WTC11 (cell line): ENCODE data around the gene SRGAP1. TPM values are rescaled to one million over a fixed set of nuclear protein-coding genes. Genes with fewer than 3 reads are reported as not detected.

ENCODE experiments used
- ATAC-seq: fragments of 200-7000 bp; cut with Tn5 transposase; 2 replicates; pipeline ENCODE4 v1.10.0; 2021; ENCODE audit warnings: mild to moderate bottlenecking, moderate library complexity
- CTCF ChIA-PET: fragments of 300-600 bp; sonication (Branson Sonifier 250); formaldehyde crosslinking; loops from one replicate; lab custom pipeline; 2021; ENCODE audit warnings: antibody characterized with exemption; lab: Charles Lee
- POLR2A ChIA-PET: fragments of 350-600 bp; sonication (Branson Sonifier 250); formaldehyde crosslinking; loops from one replicate; lab custom pipeline; 2021; ENCODE audit warnings: antibody characterized with exemption; lab: Charles Lee
- DNase-seq: peaks from one replicate; pipeline ENCODE4 v3.0.0; 2021; ENCODE audit warnings: low spot score
- H3K27ac Mint-ChIP-seq: 2 replicates; pipeline ENCODE4 v1.8.0; 2021; ENCODE audit warnings: mixed read lengths
- H3K27me3 Mint-ChIP-seq: 2 replicates; pipeline ENCODE4 v1.8.0; 2021; ENCODE audit warnings: low read depth, mild to moderate bottlenecking, moderate library complexity, mixed read lengths
- H3K36me3 Mint-ChIP-seq: 2 replicates; pipeline ENCODE4 v1.8.0; 2021; ENCODE audit warnings: mixed read lengths
- H3K4me1 Mint-ChIP-seq: 2 replicates; pipeline ENCODE4 v1.8.0; 2022; ENCODE audit warnings: mixed read lengths
- H3K4me3 Mint-ChIP-seq: 2 replicates; pipeline ENCODE4 v1.8.0; 2021; ENCODE audit warnings: mild to moderate bottlenecking, moderate library complexity, mixed read lengths
- H3K9me3 Mint-ChIP-seq: 2 replicates; pipeline ENCODE4 v1.8.0; 2021; ENCODE audit warnings: mixed read lengths
- ATF1 ChIP-seq: sonication (generic); formaldehyde crosslinking; IDR thresholded peaks from 2 replicates; pipeline ENCODE4 v1.8.1; 2023; ENCODE audit warnings: mild to moderate bottlenecking, moderate library complexity, missing genetic modification reagents
- CBFB ChIP-seq: sonication (generic); formaldehyde crosslinking; IDR thresholded peaks from 2 replicates; pipeline ENCODE4 v1.8.1; 2022; ENCODE audit warnings: mild to moderate bottlenecking, low read depth, missing genetic modification reagents
- CDX4 ChIP-seq: fragments of 250-450 bp; sonication (Bioruptor Pico); IDR thresholded peaks from 2 replicates; pipeline ENCODE4 v1.9.0; 2021; ENCODE audit warnings: moderate library complexity, mild to moderate bottlenecking, inconsistent platforms, borderline replicate concordance
- CREB1 ChIP-seq: sonication (generic); formaldehyde crosslinking; IDR thresholded peaks from 2 replicates; pipeline ENCODE4 v1.8.0; 2023; ENCODE audit warnings: mild to moderate bottlenecking, missing genetic modification reagents
- CREM ChIP-seq: sonication (generic); formaldehyde crosslinking; IDR thresholded peaks from 2 replicates; pipeline ENCODE4 v1.8.1; 2022; ENCODE audit warnings: mild to moderate bottlenecking, missing genetic modification reagents, moderate library complexity
- CTCF ChIP-seq: fragments of 200-600 bp; IDR thresholded peaks from 2 replicates; pipeline ENCODE4 v1.8.0; 2022; ENCODE audit warnings: antibody characterized with exemption
- E2F1 ChIP-seq: sonication (generic); formaldehyde crosslinking; IDR thresholded peaks from 2 replicates; pipeline ENCODE4 v1.8.0; 2022; ENCODE audit warnings: mild to moderate bottlenecking, missing genetic modification reagents
- ELF4 ChIP-seq: sonication (generic); formaldehyde crosslinking; IDR thresholded peaks from 2 replicates; pipeline ENCODE4 v1.8.1; 2022; ENCODE audit warnings: low read depth, mild to moderate bottlenecking, moderate library complexity, missing genetic modification reagents
- ETV6 ChIP-seq: sonication (generic); formaldehyde crosslinking; IDR thresholded peaks from 2 replicates; pipeline ENCODE4 v1.8.1; 2022; ENCODE audit warnings: mild to moderate bottlenecking, missing genetic modification reagents
- FOXJ3 ChIP-seq: sonication (generic); formaldehyde crosslinking; IDR thresholded peaks from 2 replicates; pipeline ENCODE4 v1.9.0; 2021; ENCODE audit warnings: missing genetic modification reagents, mild to moderate bottlenecking, borderline replicate concordance
- GRHL2 ChIP-seq: fragments of 250-450 bp; sonication (Bioruptor Pico); IDR thresholded peaks from 2 replicates; pipeline ENCODE4 v1.8.0; 2022; ENCODE audit warnings: mild to moderate bottlenecking, moderate library complexity; ENCODE audit not compliant: insufficient replicate concordance, severe bottlenecking
- HMGA2 ChIP-seq: fragments of 250-450 bp; sonication (Bioruptor Pico); IDR thresholded peaks from 2 replicates; pipeline ENCODE4 v1.4.0; 2021; ENCODE audit warnings: mild to moderate bottlenecking, moderate library complexity
- IRF1 ChIP-seq: sonication (generic); formaldehyde crosslinking; IDR thresholded peaks from 2 replicates; pipeline ENCODE4 v1.8.0; 2023; ENCODE audit warnings: missing genetic modification reagents
- KAT7 ChIP-seq: sonication (generic); formaldehyde crosslinking; IDR thresholded peaks from 2 replicates; pipeline ENCODE4 v1.8.1; 2023; ENCODE audit warnings: missing genetic modification reagents, mild to moderate bottlenecking, borderline replicate concordance
- NFYB ChIP-seq: sonication (generic); formaldehyde crosslinking; conservative IDR thresholded peaks from 2 replicates; pipeline ENCODE4 v1.8.0; 2022; ENCODE audit warnings: low read depth, missing genetic modification reagents
- NR2C2 ChIP-seq: sonication (generic); formaldehyde crosslinking; IDR thresholded peaks from 2 replicates; pipeline ENCODE4 v1.8.0; 2022; ENCODE audit warnings: mild to moderate bottlenecking, missing genetic modification reagents
- PREB ChIP-seq: sonication (generic); formaldehyde crosslinking; IDR thresholded peaks from 2 replicates; pipeline ENCODE4 v1.8.1; 2022; ENCODE audit warnings: mild to moderate bottlenecking, missing genetic modification reagents, moderate library complexity, borderline replicate concordance
- RORB ChIP-seq: fragments of 250-450 bp; sonication (Bioruptor Pico); IDR thresholded peaks from 2 replicates; pipeline ENCODE4 v1.9.0; 2021; ENCODE audit warnings: mild to moderate bottlenecking
- TCF7 ChIP-seq: sonication (generic); formaldehyde crosslinking; IDR thresholded peaks from 2 replicates; pipeline ENCODE4 v1.8.0; 2022; ENCODE audit warnings: mild to moderate bottlenecking, low read depth, missing genetic modification reagents, moderate library complexity
- USF2 ChIP-seq: sonication (generic); formaldehyde crosslinking; IDR thresholded peaks from 2 replicates; pipeline ENCODE4 v1.8.1; 2023; ENCODE audit warnings: mild to moderate bottlenecking, missing genetic modification reagents, moderate library complexity
- ZNF121 ChIP-seq: sonication (generic); formaldehyde crosslinking; IDR thresholded peaks from 2 replicates; pipeline ENCODE4 v1.8.0; 2023; ENCODE audit warnings: missing genetic modification reagents
- ZNF138 ChIP-seq: sonication (generic); formaldehyde crosslinking; conservative IDR thresholded peaks from 2 replicates; pipeline ENCODE4 v1.8.1; 2022; ENCODE audit warnings: mild to moderate bottlenecking, moderate library complexity, missing genetic modification reagents
- ZNF219 ChIP-seq: sonication (generic); formaldehyde crosslinking; IDR thresholded peaks from 2 replicates; pipeline ENCODE4 v1.8.0; 2023; ENCODE audit warnings: missing genetic modification reagents, mild to moderate bottlenecking, borderline replicate concordance
- ZNF396 ChIP-seq: fragments of 250-450 bp; sonication (Bioruptor Pico); IDR thresholded peaks from 2 replicates; pipeline ENCODE4 v1.8.0; 2021; ENCODE audit warnings: mild to moderate bottlenecking, moderate library complexity, borderline replicate concordance
- ZNF416 ChIP-seq: fragments of 250-450 bp; sonication (Bioruptor Pico); IDR thresholded peaks from 2 replicates; pipeline ENCODE4 v1.9.0; 2021; ENCODE audit warnings: mild to moderate bottlenecking, inconsistent platforms
- ZNF423 ChIP-seq: fragments of 250-450 bp; sonication (Bioruptor Pico); IDR thresholded peaks from 2 replicates; pipeline ENCODE4 v2.1.2; 2022; ENCODE audit warnings: mild to moderate bottlenecking, moderate library complexity
- ZNF512 ChIP-seq: sonication (generic); formaldehyde crosslinking; IDR thresholded peaks from 2 replicates; pipeline ENCODE4 v1.8.1; 2022; ENCODE audit warnings: missing genetic modification reagents, borderline replicate concordance
- total RNA-seq: library from RNA; stranded (reverse); gene quantifications from 3 replicates; pipeline ENCODE4 v1.2.3, GENCODE V29; 2021

Gene SRGAP1
- total RNA-seq, 1 experiment from 2014 or later: 10.3 TPM

GRCh38 chr12:63821781-63822251 lies 22.7 kb upstream of the SRGAP1 start:
- peaks cover 18% of the 10 kb centered on the region for H3K27me3 Mint-ChIP-seq
- POLR2A ChIA-PET: no interaction called here
- peaks cover 5% of the 10 kb centered on the region for H3K4me1 Mint-ChIP-seq
- ATAC-seq (peak; percentile 62), DNase-seq (peak; percentile 20)
- H3K4me3 Mint-ChIP-seq: peak overlapping the region; percentile 79
- H3K27ac Mint-ChIP-seq: no peak overlapping the region
- CTCF ChIA-PET: interaction anchor here (0.6 kb wide), 1 partner anchor 563 kb away, joined by 3 read pairs; no protein-coding TSS in a partner anchor
- TF ChIP-seq CREB1 (CRISPR knock-in tag) (no peak), NFYB (no peak), USF2 (CRISPR knock-in tag) (no peak), HMGA2 (no peak), ZNF138 (no peak), TCF7 (CRISPR knock-in tag) (no peak), ZNF416 (CRISPR knock-in tag) (no peak), E2F1 (CRISPR knock-in tag) (no peak), ETV6 (CRISPR knock-in tag) (no peak), PREB (CRISPR knock-in tag) (no peak), ZNF423 (CRISPR knock-in tag) (no peak), NR2C2 (no peak), CREM (no peak), RORB (CRISPR knock-in tag) (no peak), GRHL2 (CRISPR knock-in tag) (no peak), IRF1 (CRISPR knock-in tag) (no peak), FOXJ3 (CRISPR knock-in tag) (no peak), ZNF219 (CRISPR knock-in tag) (no peak)
- H3K9me3 Mint-ChIP-seq: peaks cover 17% of the 10 kb centered on the region
- H3K36me3 Mint-ChIP-seq: no peaks in the 10 kb centered on the region

- CTCF ChIA-PET: interaction anchor here (1.2 to 1.4 kb wide), 2 partner anchors 21 to 434 kb away, joined by 3 to 7 read pairs; partner anchors contain the start of gene SRGAP1
- ATAC-seq: no peak
- peak overlapping the region; percentile 79 for H3K4me3 Mint-ChIP-seq
These were observed 22.1 kb upstream of the SRGAP1 start for GRCh38 chr12:63822352-63822751.

GRCh38 chr12:63823040-63823439 lies 21.5 kb upstream of the SRGAP1 start:
- H3K27me3 Mint-ChIP-seq: peaks cover 18% of the 10 kb centered on the region
- H3K4me1 Mint-ChIP-seq: peaks cover 5% of the 10 kb centered on the region
- H3K27ac Mint-ChIP-seq: no peak overlapping the region
- H3K9me3 Mint-ChIP-seq: peaks cover 13% of the 10 kb centered on the region
- no peaks in the 10 kb centered on the region for H3K36me3 Mint-ChIP-seq
- ATAC-seq: peak; percentile 54
- CTCF ChIA-PET: interaction anchor here (1.2 to 1.4 kb wide), 2 partner anchors 21 to 433 kb away, joined by 3 to 7 read pairs; partner anchors contain the start of gene SRGAP1
- no peak for DNase-seq
- POLR2A ChIA-PET: no interaction called here
- H3K4me3 Mint-ChIP-seq: no peak overlapping the region
- TF ChIP-seq ZNF416 (CRISPR knock-in tag): no peak
- TF ChIP-seq ATF1: no peak
- TF ChIP-seq CTCF: no peak
- no peak for TF ChIP-seq ETV6 (CRISPR knock-in tag)
- TF ChIP-seq CDX4 (CRISPR knock-in tag): no peak
- TF ChIP-seq ZNF396 (CRISPR knock-in tag): no peak
- no peak for TF ChIP-seq RORB (CRISPR knock-in tag)
- no peak for TF ChIP-seq ZNF121 (CRISPR knock-in tag)
- no peak for TF ChIP-seq ZNF512

More at GRCh38 chr12:63822352-63822751, 22.1 kb upstream of the SRGAP1 start:
- TF ChIP-seq ELF4 (CRISPR knock-in tag) (no peak), KAT7 (CRISPR knock-in tag) (no peak), NFYB (no peak), CREB1 (CRISPR knock-in tag) (no peak), CBFB (CRISPR knock-in tag) (no peak)
- POLR2A ChIA-PET: no interaction called here
- no peak for DNase-seq
- peaks cover 13% of the 10 kb centered on the region for H3K9me3 Mint-ChIP-seq
- H3K27me3 Mint-ChIP-seq: peaks cover 18% of the 10 kb centered on the region
- no peaks in the 10 kb centered on the region for H3K36me3 Mint-ChIP-seq
- no peak overlapping the region for H3K27ac Mint-ChIP-seq
- peaks cover 5% of the 10 kb centered on the region for H3K4me1 Mint-ChIP-seq
